ENCODE results near the gene TPCN1. TPM values are rescaled to one million over a fixed set of nuclear protein-coding genes. Genes with fewer than 3 reads are reported as not detected.
A peak's percentile ranks its signal among the peaks of the same experiment; 100 is the strongest.

The TPCN1 gene
- total RNA-seq, 1 experiment from 2014 or later, result 32.7 TPM

- TF ChIP-seq, protein P1, sequence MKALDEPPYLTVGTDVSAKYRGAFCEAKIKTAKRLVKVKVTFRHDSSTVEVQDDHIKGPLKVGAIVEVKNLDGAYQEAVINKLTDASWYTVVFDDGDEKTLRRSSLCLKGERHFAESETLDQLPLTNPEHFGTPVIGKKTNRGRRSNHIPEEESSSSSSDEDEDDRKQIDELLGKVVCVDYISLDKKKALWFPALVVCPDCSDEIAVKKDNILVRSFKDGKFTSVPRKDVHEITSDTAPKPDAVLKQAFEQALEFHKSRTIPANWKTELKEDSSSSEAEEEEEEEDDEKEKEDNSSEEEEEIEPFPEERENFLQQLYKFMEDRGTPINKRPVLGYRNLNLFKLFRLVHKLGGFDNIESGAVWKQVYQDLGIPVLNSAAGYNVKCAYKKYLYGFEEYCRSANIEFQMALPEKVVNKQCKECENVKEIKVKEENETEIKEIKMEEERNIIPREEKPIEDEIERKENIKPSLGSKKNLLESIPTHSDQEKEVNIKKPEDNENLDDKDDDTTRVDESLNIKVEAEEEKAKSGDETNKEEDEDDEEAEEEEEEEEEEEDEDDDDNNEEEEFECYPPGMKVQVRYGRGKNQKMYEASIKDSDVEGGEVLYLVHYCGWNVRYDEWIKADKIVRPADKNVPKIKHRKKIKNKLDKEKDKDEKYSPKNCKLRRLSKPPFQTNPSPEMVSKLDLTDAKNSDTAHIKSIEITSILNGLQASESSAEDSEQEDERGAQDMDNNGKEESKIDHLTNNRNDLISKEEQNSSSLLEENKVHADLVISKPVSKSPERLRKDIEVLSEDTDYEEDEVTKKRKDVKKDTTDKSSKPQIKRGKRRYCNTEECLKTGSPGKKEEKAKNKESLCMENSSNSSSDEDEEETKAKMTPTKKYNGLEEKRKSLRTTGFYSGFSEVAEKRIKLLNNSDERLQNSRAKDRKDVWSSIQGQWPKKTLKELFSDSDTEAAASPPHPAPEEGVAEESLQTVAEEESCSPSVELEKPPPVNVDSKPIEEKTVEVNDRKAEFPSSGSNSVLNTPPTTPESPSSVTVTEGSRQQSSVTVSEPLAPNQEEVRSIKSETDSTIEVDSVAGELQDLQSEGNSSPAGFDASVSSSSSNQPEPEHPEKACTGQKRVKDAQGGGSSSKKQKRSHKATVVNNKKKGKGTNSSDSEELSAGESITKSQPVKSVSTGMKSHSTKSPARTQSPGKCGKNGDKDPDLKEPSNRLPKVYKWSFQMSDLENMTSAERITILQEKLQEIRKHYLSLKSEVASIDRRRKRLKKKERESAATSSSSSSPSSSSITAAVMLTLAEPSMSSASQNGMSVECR (CRISPR knock-in tag; IDR thresholded peaks at IDR 0.05; ENCODE audit: borderline replicate concordance), result no peak
These were observed 48.1 kb downstream of the TPCN1 start (continued) for GRCh38 chr12:113269257-113269943.

GRCh38 chr12:113270709-113271009 lies 49.4 kb downstream of the TPCN1 start:
- DNase-seq (ENCODE audit: low spot score), result no peak
- Mint-ChIP-seq H3K4me3 (no peak overlapping the region), H3K27me3 (ENCODE audit: low read depth) (no peaks in the 10 kb centered on the region), H3K4me1 (no peaks in the 10 kb centered on the region), H3K9me3 (no peaks in the 10 kb centered on the region), H3K27ac (no peak overlapping the region), H3K36me3 (peaks cover 20% of the 10 kb centered on the region; the same call in 1 of the 2 replicates)
- ChIA-PET POLR2A (no interaction called here), CTCF (no interaction called here)
- no peak for ATAC-seq
- no peak for TF ChIP-seq GABPB1 (CRISPR knock-in tag; IDR thresholded peaks at IDR 0.05)

DNA sequence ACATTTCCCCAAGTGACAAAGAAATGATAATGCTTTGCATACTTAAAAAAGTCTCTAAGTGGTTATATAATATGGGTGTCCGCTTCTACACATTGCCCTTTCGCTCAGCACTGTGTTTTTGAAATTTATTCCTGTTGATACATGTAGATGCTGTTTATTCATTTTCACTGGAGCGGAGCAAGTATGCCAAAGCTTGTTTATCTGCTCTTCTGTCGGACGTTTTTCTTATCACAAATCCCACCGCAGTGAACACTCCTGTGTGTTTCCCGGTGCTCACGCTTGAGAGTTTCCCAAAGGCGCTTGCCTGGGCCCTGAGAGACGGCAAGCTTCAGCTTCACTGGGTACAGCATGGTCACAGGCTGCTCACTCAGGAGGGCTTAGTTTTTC lies 50.2 kb downstream of the TPCN1 start:
- Mint-ChIP-seq H3K36me3 (peaks cover 17% of the 10 kb centered on the region; the same call in 1 of the 2 replicates), H3K27me3 (ENCODE audit: low read depth) (no peaks in the 10 kb centered on the region), H3K9me3 (no peaks in the 10 kb centered on the region), H3K27ac (peak overlapping the region; percentile 23; the same call in 1 of the 2 replicates), H3K4me1 (no peaks in the 10 kb centered on the region), H3K4me3 (no peak overlapping the region)
- ChIA-PET CTCF (interaction anchor here (0.6 kb wide), 1 partner anchor 83 kb away, joined by 4 read pairs; no protein-coding TSS in a partner anchor), POLR2A (no interaction called here)
- DNase-seq (ENCODE audit: low spot score), result no peak
- TF ChIP-seq, protein P2, sequence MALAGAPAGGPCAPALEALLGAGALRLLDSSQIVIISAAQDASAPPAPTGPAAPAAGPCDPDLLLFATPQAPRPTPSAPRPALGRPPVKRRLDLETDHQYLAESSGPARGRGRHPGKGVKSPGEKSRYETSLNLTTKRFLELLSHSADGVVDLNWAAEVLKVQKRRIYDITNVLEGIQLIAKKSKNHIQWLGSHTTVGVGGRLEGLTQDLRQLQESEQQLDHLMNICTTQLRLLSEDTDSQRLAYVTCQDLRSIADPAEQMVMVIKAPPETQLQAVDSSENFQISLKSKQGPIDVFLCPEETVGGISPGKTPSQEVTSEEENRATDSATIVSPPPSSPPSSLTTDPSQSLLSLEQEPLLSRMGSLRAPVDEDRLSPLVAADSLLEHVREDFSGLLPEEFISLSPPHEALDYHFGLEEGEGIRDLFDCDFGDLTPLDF (CRISPR knock-in tag; IDR thresholded peaks at IDR 0.05), result no peak
- TF ChIP-seq ELF4 (CRISPR knock-in tag; IDR thresholded peaks at IDR 0.05; ENCODE audit: low read depth) (no peak), OVOL2 (CRISPR knock-in tag; IDR thresholded peaks at IDR 0.05; ENCODE audit: borderline replicate concordance) (no peak), ZNF121 (CRISPR knock-in tag; IDR thresholded peaks at IDR 0.05) (no peak), SP1 (CRISPR knock-in tag; conservative IDR thresholded peaks at IDR 0.05) (no peak), SMAD3 (CRISPR knock-in tag; IDR thresholded peaks at IDR 0.05; ENCODE audit: borderline replicate concordance) (no peak), HMGXB4 (CRISPR knock-in tag; IDR thresholded peaks at IDR 0.05) (no peak), SMAD4 (CRISPR knock-in tag; IDR thresholded peaks at IDR 0.05) (no peak), KAT7 (CRISPR knock-in tag; IDR thresholded peaks at IDR 0.05; ENCODE audit: borderline replicate concordance) (no peak), MXD4 (CRISPR knock-in tag; IDR thresholded peaks at IDR 0.05; ENCODE audit: borderline replicate concordance) (no peak), JUN (CRISPR knock-in tag; IDR thresholded peaks at IDR 0.05) (no peak), ZMAT4 (CRISPR knock-in tag; IDR thresholded peaks at IDR 0.05) (no peak)
- TF ChIP-seq, protein P3, sequence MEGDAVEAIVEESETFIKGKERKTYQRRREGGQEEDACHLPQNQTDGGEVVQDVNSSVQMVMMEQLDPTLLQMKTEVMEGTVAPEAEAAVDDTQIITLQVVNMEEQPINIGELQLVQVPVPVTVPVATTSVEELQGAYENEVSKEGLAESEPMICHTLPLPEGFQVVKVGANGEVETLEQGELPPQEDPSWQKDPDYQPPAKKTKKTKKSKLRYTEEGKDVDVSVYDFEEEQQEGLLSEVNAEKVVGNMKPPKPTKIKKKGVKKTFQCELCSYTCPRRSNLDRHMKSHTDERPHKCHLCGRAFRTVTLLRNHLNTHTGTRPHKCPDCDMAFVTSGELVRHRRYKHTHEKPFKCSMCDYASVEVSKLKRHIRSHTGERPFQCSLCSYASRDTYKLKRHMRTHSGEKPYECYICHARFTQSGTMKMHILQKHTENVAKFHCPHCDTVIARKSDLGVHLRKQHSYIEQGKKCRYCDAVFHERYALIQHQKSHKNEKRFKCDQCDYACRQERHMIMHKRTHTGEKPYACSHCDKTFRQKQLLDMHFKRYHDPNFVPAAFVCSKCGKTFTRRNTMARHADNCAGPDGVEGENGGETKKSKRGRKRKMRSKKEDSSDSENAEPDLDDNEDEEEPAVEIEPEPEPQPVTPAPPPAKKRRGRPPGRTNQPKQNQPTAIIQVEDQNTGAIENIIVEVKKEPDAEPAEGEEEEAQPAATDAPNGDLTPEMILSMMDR (IDR thresholded peaks at IDR 0.05), result no peak
- TF ChIP-seq, protein P4, sequence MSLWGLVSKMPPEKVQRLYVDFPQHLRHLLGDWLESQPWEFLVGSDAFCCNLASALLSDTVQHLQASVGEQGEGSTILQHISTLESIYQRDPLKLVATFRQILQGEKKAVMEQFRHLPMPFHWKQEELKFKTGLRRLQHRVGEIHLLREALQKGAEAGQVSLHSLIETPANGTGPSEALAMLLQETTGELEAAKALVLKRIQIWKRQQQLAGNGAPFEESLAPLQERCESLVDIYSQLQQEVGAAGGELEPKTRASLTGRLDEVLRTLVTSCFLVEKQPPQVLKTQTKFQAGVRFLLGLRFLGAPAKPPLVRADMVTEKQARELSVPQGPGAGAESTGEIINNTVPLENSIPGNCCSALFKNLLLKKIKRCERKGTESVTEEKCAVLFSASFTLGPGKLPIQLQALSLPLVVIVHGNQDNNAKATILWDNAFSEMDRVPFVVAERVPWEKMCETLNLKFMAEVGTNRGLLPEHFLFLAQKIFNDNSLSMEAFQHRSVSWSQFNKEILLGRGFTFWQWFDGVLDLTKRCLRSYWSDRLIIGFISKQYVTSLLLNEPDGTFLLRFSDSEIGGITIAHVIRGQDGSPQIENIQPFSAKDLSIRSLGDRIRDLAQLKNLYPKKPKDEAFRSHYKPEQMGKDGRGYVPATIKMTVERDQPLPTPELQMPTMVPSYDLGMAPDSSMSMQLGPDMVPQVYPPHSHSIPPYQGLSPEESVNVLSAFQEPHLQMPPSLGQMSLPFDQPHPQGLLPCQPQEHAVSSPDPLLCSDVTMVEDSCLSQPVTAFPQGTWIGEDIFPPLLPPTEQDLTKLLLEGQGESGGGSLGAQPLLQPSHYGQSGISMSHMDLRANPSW (CRISPR knock-in tag; conservative IDR thresholded peaks at IDR 0.05; ENCODE audit: low read depth), result no peak
- no peak for ATAC-seq
